ENCODE data around the gene TMEM39B. TPM values are rescaled to one million over a fixed set of nuclear protein-coding genes. Genes with fewer than 3 reads are reported as not detected.
A peak's percentile ranks its signal among the peaks of the same experiment; 100 is the strongest.
"Not testable (repeated sequence)": the region's sequence is repeated elsewhere in the genome, so short reads cannot be mapped to it uniquely, and the experiment has no call there.

TMEM39B gene
- total RNA-seq, 6 experiments from 2014 or later = 17.6 to 23.2 (median 20.8) TPM

- Mint-ChIP-seq H3K27me3 (ENCODE audit: insufficient read depth) (no peaks in the 10 kb centered on the region), H3K9me3 (no peaks in the 10 kb centered on the region), H3K4me1 (ENCODE audit: low read depth) (peaks cover 33% of the 10 kb centered on the region), H3K4me3 (peak overlapping the region; percentile 95; the same call in 1 of the 2 replicates), H3K36me3 (ENCODE audit: low read depth) (peaks cover 15% of the 10 kb centered on the region), H3K27ac (peak overlapping the region; percentile 97)
- TF ChIP-seq CTCF (IDR thresholded peaks at IDR 0.05) = no peak
- no peak for DNase-seq
Measured at GRCh38 chr1:32106663-32107275, 34.0 kb downstream of the TMEM39B start.

GRCh38 chr1:32107742-32108661 lies 35.3 kb downstream of the TMEM39B start, which contains the start of gene KPNA6:
Gene KPNA6 (plus strand): TSS chr1:32108056. CDS start chr1:32108131, 75 bp downstream.
- H3K36me3 Mint-ChIP-seq (ENCODE audit: low read depth) = peaks cover 10% of the 10 kb centered on the region
- TF ChIP-seq CTCF (IDR thresholded peaks at IDR 0.05) = no peak
- H3K27ac Mint-ChIP-seq = peak within 1 kb of the TSS; percentile 97
- peak; percentile 94 for DNase-seq
- no peaks in the 10 kb centered on the region for H3K9me3 Mint-ChIP-seq
- peaks cover 31% of the 10 kb centered on the region for H3K4me1 Mint-ChIP-seq (ENCODE audit: low read depth)
- no peaks in the 10 kb centered on the region for H3K27me3 Mint-ChIP-seq (ENCODE audit: insufficient read depth)
- H3K4me3 Mint-ChIP-seq = peak within 1 kb of the TSS; percentile 95

- Mint-ChIP-seq H3K36me3 (ENCODE audit: low read depth) (peaks cover 16% of the 10 kb centered on the region), H3K4me3 (no peak overlapping the region), H3K9me3 (no peaks in the 10 kb centered on the region), H3K4me1 (ENCODE audit: low read depth) (peaks cover 39% of the 10 kb centered on the region), H3K27ac (no peak overlapping the region), H3K27me3 (ENCODE audit: insufficient read depth) (peaks cover 1% of the 10 kb centered on the region)
- no peak for DNase-seq
- no peak for TF ChIP-seq CTCF (IDR thresholded peaks at IDR 0.05)
Measured at GRCh38 chr1:32111040-32111623, 38.4 kb downstream of the TMEM39B start.

GRCh38 chr1:32111789-32112188 lies 39.0 kb downstream of the TMEM39B start:
- Mint-ChIP-seq H3K4me1 (ENCODE audit: low read depth) (peaks cover 44% of the 10 kb centered on the region), H3K27ac (no peak overlapping the region), H3K27me3 (ENCODE audit: insufficient read depth) (peaks cover 3% of the 10 kb centered on the region), H3K4me3 (no peak overlapping the region), H3K9me3 (no peaks in the 10 kb centered on the region), H3K36me3 (ENCODE audit: low read depth) (peaks cover 16% of the 10 kb centered on the region)
- no peak for TF ChIP-seq CTCF (IDR thresholded peaks at IDR 0.05)
- no peak for DNase-seq

GRCh38 chr1:32112806-32113375 lies 40.2 kb downstream of the TMEM39B start:
- H3K27me3 Mint-ChIP-seq (ENCODE audit: insufficient read depth) = peaks cover 3% of the 10 kb centered on the region
- H3K4me1 Mint-ChIP-seq (ENCODE audit: low read depth) = peaks cover 42% of the 10 kb centered on the region
- DNase-seq = no peak
- no peaks in the 10 kb centered on the region for H3K9me3 Mint-ChIP-seq
- no peak for TF ChIP-seq CTCF (IDR thresholded peaks at IDR 0.05)
- H3K27ac Mint-ChIP-seq = peak overlapping the region; percentile 54
- H3K4me3 Mint-ChIP-seq = no peak overlapping the region
- H3K36me3 Mint-ChIP-seq (ENCODE audit: low read depth) = peaks cover 16% of the 10 kb centered on the region

- not testable (repeated sequence) for H3K27me3 Mint-ChIP-seq (ENCODE audit: insufficient read depth); H3K9me3 Mint-ChIP-seq; H3K4me3 Mint-ChIP-seq; H3K27ac Mint-ChIP-seq; DNase-seq
- peaks cover 14% of the 10 kb centered on the region for H3K36me3 Mint-ChIP-seq (ENCODE audit: low read depth)
- peaks cover 42% of the 10 kb centered on the region for H3K4me1 Mint-ChIP-seq (ENCODE audit: low read depth)
Measured at GRCh38 chr1:32113436-32113835, 40.7 kb downstream of the TMEM39B start.

All from HFFc6 (cell line).